HG03342 (cell line): ENCODE measurements around the gene CTNS.

Experiments
- ATAC-seq: cut with Tn5 transposase; IDR thresholded peaks from one replicate; pipeline ENCODE4 v1.9.1; 2021; ENCODE audit warnings: mild to moderate bottlenecking, moderate library complexity; ENCODE audit not compliant: unreplicated experiment

Gene CTNS

DNA sequence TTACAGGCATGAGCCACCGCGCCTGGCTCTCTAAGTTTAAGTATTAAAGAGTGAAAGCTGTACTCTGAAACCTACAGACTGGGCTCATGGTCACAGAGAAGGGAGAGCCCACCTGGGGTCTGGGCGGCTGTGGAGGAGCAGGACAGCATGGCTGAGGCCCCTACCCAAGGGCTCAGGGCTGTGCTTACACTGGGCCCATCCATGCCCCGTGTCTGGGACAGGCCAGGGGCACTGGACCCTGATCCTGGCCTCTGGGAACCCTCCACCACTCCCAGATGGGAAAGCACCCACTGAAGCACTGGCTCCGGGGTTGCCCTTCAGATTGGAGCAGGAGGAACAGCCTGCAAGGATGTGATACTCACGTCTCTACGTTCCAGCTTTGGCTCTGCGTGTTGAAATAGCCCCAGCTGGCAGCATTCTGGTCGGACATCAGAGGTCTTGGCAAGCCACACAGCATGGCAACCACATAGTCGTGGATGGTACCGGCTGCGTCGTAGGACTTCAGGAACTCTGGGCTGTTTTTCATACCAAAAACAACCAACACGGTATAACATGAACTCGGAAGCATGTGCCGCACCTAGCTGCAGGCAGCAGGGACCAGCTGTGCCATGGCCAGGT lies 13.5 kb upstream of the CTNS start:
- ATAC-seq = no peak

DNA sequence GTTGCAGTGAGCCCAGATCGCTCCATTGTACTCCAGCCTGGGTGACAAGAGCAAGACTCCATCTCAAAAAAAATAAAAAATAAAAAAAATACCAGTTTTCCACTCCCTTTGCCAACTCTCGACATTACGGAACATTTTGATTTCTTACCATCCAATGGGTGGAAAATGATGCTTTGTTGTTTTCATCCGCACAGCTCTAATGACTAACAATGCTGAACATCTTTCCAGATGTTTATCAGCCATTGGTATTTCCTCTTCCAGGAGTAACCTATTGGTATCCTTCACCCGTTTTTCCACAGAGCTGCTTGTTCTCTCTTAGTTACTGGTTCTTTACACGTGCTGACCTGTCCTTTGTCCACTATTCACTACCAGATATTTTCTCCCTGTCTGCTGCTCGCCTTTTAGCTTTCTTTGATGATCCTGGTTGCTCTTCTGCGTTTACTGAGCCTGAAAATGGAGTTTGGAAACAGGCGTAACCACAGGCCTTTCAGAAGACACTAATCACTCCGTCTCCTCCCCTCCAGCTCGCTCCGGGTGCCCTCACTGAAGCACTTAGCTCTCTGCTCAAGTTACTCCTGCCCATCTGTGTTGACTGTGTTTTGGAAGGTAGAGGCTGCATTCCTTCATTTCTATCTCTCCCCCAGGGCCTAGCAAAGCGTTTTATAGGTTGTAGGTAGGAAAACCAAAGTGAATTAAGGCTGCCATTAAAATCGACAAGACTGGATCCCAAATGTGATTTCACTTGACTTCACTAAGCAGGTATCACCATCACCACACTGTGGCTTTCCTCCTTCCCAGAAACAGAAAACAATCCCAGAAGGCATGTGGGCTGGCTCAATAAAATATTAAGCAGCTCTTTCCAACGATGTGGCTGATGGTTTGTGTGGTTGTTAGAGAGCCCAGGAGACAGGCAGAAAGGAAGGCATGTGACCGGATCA lies 9.5 kb upstream of the CTNS start:
- ATAC-seq = no peak

GRCh38 chr17:3627769-3628167 lies 8.8 kb upstream of the CTNS start:
- no peak for ATAC-seq

DNA sequence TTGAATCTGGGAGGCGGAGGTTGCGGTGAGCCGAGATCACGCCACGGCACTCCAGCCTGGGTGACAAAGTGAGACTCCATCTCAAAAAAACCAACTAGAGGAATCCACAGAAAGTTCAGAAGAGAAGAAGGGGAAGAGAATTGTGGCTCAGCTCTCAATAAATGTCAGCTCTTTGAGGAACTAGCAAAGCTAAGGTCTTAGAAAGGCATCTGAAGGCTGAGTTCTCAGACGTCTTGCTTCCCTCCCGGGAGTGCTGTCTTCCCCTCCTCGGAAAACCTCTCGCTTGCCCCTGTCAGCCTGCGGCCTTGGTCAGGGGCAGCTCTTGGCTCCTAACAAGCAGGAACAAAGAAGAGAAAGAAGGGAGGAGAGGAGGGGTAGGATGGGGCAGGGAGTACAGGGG lies 5.8 kb upstream of the CTNS start:
- no peak for ATAC-seq

GRCh38 chr17:3632287-3632686 lies 4.3 kb upstream of the CTNS start:
- no peak for ATAC-seq

- ATAC-seq = no peak
Observed at GRCh38 chr17:3635474-3636153, 946 bp upstream of the CTNS start.

DNA sequence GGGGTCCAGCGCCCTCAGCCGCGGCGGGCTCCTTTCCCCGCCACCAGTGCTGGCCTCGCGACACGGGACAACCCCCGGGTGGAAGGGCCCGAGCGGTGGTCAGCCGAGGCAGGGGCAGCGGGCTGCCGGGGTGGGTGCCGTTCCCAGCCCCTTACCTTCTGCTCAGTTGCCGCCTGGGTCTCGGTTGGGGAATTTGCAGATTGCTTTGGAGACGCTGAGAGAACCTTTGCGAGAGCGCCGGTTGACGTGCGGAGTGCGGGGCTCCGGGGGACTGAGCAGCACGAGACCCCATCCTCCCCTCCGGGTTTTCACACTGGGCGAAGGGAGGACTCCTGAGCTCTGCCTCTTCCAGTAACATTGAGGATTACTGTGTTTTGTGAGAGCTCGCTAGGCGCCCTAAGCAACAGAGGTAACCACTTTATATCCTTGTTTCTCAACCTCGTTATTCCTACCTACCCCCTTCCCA lies 381 bp downstream of the CTNS start:
- peak; percentile 11 for ATAC-seq

DNA sequence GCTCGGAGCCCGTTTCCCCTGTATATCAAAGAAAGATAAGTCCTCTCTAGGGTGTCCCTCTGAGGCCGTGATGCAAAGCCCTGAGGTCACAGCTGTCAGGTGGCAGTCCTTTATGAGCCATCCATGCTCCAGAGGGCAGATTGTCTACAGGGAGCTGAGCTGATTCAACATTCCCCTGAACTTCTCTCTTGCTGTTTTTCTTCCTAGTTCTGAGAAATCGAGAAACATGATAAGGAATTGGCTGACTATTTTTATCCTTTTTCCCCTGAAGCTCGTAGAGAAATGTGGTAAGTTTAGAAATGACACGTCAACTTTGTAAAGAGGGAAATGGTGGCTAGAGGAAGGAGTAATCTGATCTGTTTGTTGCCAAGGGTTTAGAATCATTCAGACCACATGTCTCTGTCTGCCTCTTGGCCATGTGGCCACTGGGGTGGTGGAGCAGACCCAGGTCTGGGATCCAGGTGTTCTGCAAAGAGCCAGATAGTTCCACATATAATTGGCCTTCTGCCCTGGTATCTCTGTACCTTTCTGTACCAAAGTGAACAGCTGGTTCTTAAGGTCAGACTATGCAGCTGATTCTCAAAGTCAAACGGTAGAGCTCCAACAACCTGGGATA lies 3.5 kb downstream of the CTNS start:
- no peak for ATAC-seq

- no peak for ATAC-seq
Observed at GRCh38 chr17:3641014-3641413, 4.5 kb downstream of the CTNS start.

DNA sequence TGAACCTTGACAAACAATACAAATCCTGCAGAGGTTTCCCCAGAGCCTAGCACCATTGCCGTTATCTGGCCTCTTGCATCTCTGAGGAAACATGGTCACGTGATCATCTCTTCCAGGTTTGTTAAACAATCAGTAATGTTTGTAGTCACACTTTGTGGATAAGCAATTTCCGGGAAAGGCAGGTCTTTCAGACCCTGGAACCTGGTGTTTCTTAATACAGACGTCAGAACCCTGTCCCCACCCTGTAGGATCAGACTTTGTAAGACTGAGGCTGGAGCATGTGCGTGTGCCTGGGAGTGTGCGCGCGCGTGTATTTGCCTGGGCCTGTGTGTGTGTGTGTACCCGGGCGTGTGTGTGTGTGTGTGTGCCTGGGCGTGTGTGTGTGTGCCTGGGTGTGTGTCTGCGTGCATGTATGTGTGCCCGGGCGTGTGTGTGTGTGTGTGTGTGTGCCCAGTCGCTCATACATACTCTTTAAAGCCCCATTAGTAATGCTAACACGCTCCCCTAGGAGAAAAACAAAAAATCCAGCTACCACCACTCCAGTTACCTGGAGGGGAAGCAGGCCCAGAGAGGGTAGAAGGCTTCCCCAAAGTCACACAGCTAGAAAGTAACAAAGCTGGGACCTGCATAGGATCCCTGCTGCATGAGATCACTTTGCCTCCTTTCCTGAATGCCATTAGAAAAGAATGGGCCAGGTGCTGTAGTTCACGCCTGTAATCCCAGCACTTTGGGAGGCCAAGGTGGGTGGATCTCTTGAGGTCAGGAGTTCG lies 5.3 kb downstream of the CTNS start:
- ATAC-seq = no peak

DNA sequence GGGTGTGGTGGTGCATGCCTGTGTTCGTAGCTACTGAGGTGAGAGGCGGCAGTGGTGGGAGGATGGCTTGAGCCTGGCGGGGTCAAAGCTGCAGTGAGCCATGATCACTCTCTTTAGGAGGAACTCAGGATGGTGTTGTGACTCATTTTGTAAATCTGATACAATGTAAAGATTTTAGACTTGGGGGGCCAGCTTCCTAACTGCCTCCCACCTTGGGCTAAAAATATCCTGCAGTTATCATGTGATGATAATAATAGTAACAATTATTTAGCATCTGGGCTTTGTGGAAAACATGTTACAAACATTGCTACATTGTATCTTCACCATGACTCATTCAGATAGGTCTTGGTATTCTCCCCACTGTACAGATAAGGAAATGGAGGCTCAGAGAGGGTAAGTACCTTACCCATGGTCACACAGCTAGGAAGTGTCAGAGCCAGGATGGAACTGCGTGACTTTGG lies 7.4 kb downstream of the CTNS start:
- ATAC-seq = no peak

DNA sequence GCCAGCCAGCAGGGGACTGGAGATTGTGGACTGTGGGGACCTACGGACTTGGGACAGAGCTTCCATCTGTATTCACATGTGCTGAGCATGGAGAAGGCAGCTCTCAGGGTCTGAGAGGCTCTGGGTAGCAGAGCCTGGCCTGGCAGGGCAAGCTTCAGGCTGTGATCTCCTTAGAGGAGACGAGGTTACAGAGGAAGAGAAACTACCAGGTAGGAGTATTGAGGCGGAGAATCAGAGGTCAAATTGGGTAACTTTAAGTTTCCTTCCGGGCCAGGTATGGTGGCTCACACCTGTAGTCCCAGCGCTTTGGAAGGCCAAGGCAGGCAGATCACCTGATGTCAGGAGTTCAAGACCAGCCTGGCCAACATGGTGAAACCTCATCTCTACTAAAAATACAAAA lies 8.8 kb downstream of the CTNS start:
- ATAC-seq = no peak

GRCh38 chr17:3647251-3647650 lies 10.7 kb downstream of the CTNS start:
- no peak for ATAC-seq

- no peak for ATAC-seq
Observed at GRCh38 chr17:3647769-3648555, 11.4 kb downstream of the CTNS start.

GRCh38 chr17:3655766-3656165 lies 19.2 kb downstream of the CTNS start:
- no peak for ATAC-seq

DNA sequence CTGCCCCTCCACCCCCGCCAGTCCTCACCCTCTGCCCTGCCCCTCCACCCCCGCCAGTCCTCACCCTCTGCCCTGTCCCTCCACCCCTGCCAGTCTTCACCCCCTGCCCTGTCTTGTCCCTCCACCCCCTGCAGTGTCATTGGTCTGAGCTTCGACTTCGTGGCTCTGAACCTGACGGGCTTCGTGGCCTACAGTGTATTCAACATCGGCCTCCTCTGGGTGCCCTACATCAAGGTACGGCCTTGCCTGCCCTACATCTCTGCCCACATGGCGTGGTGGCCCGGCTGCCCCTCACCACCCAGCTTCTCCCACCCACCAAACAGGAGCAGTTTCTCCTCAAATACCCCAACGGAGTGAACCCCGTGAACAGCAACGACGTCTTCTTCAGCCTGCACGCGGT lies 19.8 kb downstream of the CTNS start:
- ATAC-seq = no peak

DNA sequence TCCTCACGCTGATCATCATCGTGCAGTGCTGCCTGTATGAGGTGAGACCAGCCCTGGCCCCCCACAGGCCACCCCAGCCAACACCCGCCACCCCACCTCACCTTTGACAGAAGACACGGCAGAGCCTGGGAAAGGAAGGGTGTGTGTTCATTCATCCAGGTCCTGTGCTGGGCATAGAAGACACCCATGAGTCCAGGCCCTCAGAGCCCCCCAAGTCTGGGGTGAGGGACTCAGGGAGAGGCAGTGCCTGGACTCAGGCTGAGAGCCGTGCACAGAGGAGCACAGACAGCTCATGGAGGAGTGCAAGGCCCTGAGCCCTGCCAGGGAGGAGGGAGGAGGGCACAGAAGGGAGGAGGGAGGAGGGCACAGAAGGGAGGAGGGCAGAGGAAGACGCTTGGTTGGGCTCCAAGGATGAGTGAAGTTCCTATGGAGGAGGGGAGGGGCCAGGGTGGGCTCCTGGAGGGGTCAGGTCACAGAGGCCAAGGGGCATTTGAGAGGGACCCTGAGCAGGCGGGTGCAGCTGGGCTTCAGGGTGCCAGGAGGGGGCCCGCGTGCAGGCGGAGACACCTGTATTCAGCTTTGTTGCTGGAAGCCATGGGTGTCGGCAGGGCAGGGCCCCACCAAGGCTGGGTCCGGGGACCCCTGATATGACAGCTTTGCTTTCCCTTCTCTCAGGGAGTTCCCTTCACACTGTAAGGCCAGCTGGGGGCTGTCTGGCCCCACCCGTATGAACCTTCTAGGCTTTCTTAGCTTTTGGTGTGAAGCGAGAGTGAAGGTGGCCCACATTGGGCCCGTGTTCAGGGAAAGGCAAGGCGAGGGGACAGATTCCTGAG lies 20.4 kb downstream of the CTNS start:
- ATAC-seq = no peak

DNA sequence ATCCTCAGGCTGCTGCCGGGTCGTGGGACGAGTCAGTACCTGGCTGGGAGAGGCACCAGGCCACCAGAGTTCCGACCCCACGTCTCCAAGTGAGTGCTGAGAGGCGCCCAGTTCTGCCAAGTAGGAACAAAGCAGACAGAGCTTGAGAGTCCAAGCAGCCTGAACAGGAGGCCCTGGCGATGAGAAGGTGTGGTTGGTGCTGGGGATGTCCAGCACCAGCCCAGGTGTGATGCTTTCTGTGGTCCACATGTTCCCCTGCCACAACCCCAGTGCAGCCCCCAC lies 21.0 kb downstream of the CTNS start:
- ATAC-seq = no peak
